ENCODE data around the gene NEK7.

Gene NEK7

DNA sequence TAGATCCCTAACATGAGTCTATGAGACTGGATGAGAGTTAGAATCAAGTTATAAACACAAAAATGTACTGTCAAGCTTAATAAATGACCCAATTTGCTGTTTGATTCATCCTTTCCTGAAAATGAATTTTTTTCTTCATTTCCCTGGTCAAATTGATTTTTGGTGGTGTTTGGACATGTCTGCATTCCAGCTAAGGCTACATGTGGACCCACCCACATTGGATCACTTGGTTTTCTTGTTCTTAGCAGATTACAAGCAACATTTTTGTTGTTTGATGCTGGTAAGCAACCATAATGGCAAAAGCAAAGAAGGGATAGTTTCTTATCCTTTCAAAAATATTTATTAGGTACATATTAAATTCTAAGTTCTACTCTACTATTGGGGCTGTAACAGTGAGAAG lies 181.1 kb downstream of the NEK7 start:
- H3K4me3 ChIP-seq (replicated peaks in 1 of 2; ENCODE audit: low read depth in 2 of 2, low read length in 2 of 2), result no peak overlapping the region
- DNase-seq (ENCODE audit: low read depth in 2 of 2), result no peak
- TF ChIP-seq, protein P1, sequence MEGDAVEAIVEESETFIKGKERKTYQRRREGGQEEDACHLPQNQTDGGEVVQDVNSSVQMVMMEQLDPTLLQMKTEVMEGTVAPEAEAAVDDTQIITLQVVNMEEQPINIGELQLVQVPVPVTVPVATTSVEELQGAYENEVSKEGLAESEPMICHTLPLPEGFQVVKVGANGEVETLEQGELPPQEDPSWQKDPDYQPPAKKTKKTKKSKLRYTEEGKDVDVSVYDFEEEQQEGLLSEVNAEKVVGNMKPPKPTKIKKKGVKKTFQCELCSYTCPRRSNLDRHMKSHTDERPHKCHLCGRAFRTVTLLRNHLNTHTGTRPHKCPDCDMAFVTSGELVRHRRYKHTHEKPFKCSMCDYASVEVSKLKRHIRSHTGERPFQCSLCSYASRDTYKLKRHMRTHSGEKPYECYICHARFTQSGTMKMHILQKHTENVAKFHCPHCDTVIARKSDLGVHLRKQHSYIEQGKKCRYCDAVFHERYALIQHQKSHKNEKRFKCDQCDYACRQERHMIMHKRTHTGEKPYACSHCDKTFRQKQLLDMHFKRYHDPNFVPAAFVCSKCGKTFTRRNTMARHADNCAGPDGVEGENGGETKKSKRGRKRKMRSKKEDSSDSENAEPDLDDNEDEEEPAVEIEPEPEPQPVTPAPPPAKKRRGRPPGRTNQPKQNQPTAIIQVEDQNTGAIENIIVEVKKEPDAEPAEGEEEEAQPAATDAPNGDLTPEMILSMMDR (IDR thresholded peaks at IDR 0.05; ENCODE audit: low read depth, low read length), result no peak

DNA sequence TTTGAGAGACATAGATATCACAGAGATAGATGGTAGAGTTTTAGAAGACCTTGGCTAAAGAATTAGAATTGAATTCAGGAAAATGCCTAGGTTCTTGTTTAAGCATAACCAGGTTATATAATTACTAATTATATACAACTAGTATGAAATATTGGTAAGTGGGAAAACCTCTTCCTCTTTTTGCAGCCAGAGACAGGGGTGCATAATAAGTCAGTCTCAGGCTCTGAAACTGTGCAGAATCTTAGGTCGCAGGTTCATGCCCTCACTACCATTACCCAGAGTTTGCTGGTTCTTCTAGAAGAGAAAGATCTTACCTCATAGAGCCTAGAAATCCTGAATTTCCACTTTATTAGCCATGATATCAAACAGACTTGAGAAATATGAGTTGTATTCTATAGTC lies 183.3 kb downstream of the NEK7 start:
- no peak overlapping the region for H3K4me3 ChIP-seq (replicated peaks in 1 of 2; ENCODE audit: low read depth in 2 of 2, low read length in 2 of 2)
- DNase-seq (ENCODE audit: low read depth in 2 of 2), result no peak
- TF ChIP-seq, protein P1 (IDR thresholded peaks at IDR 0.05; ENCODE audit: low read depth, low read length), result no peak

DNA sequence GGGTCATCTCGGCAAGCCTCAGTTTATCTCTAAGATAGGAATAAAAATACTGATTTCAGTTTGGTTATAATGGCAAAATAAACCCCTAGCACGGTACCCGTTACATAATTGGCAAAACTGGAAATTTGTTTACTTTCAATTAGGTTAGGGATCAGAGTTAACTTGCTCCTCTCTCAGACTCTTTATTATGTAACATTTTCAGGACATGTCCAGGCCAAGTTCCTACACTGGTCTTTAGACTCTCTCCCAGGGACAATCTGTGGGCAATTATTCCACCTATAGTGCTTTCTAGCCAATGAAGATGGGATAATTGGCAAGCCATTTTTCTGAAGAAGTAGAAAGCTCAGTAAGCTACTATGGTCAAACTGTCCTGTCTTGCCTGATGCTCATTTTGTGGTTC lies 189.4 kb downstream of the NEK7 start:
- TF ChIP-seq, protein P1 (IDR thresholded peaks at IDR 0.05; ENCODE audit: low read depth, low read length), result no peak
- no peak for DNase-seq (ENCODE audit: low read depth in 2 of 2)
- H3K4me3 ChIP-seq (replicated peaks in 1 of 2; ENCODE audit: low read depth in 2 of 2, low read length in 2 of 2), result no peak overlapping the region

DNA sequence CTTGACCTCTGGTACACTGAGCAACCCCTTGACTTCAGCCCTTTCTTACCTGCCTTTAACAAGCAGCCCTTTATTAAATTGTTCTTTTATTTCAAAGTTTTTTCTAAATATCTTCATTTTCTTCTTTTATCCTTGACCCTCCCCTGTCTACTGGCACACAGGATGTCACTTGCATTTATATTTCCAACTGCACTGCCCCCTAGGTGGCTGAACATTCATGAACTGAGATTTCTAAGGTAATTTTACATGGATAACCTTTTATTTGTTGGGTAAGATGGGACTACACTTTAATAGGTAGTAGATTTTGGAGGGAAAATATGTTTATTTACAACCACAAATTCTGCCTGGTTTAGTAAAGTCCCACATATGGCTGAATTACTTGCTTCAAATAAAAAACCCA lies 193.7 kb downstream of the NEK7 start:
- DNase-seq (ENCODE audit: low read depth in 2 of 2), result no peak
- H3K4me3 ChIP-seq (replicated peaks in 1 of 2; ENCODE audit: low read depth in 2 of 2, low read length in 2 of 2), result no peak overlapping the region
- TF ChIP-seq, protein P1 (IDR thresholded peaks at IDR 0.05; ENCODE audit: low read depth, low read length), result peak; percentile 4

DNA sequence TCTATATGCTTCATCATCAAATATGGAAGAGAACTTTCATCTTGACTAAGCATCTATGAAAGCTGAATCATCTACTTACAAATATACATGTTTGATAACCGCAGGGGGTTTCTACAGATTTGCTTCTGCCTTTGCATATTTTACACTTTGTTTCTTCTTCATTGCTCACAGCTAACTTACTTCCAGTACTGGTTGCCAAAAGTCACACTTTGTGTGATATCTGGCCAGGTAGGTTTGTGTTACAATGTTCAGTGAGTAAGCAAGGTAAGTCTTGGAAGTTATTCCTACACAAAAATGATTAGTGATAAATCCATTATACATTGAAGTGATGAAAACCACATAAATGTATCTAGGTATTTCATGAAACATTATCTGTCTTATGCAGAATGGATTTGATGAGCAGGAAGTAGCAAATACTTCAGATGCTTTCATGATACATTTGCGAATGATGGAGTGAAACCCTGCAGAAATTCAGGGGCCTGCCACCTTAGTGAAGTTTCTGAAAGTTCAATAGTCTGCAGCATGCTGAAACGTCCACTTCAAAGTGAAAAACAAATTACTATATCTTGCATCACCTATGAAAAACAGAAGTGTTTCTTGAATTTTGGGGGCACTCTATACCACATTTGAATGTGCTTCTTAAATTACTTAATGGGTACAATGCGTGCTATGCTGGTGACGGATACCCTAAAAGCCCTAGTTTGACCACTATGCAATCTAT lies 196.3 kb downstream of the NEK7 start:
- H3K4me3 ChIP-seq (replicated peaks in 1 of 2; ENCODE audit: low read depth in 2 of 2, low read length in 2 of 2), result no peak overlapping the region
- DNase-seq (ENCODE audit: low read depth in 2 of 2), result no peak
- TF ChIP-seq, protein P1 (IDR thresholded peaks at IDR 0.05; ENCODE audit: low read depth, low read length), result no peak

DNA sequence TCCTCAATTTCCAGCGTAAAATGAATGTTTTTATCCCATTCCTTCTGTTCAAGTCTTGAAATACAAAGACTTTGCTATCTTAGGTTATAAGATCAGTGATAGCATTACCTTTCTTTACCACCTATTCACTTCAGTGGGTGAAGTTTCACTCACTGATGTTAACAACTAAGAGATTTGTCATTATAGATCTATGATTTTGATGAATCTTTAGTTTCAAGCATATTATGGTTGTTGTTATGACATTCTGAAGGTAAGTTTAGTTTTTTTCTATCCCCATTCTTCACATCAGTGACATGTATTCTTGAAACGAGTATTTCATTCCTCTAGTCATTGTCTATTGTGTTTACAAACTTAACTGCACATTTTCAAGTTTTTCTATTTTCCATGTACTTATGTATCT lies 201.1 kb downstream of the NEK7 start:
- TF ChIP-seq, protein P1 (IDR thresholded peaks at IDR 0.05; ENCODE audit: low read depth, low read length), result no peak
- no peak overlapping the region for H3K4me3 ChIP-seq (replicated peaks in 1 of 2; ENCODE audit: low read depth in 2 of 2, low read length in 2 of 2)

More for the DNA sequence above, 201.1 kb downstream of the NEK7 start:
- no peak for DNase-seq (ENCODE audit: low read depth in 2 of 2)
